GM12878 (cell line): ENCODE data around the gene AMDHD2. TPM values are rescaled to one million over a fixed set of nuclear protein-coding genes. Genes with fewer than 3 reads are reported as not detected.

Experiments used
- ATAC-seq: fragments of 200-7000 bp; cut with Tn5 transposase; 3 replicates; pipeline ENCODE4 v1.9.1; 2020; ENCODE audit warnings: mild to moderate bottlenecking, moderate library complexity
- BruUV-seq: library from RNA; stranded (reverse); fragments of 400-500 nt; replicated peaks from 2 replicates; lab custom pipeline; 2021; lab: Mats Ljungman, UMichigan
- CTCF ChIA-PET: fragments of 300-600 bp; sonication (Branson Sonifier 250); formaldehyde crosslinking; extraction: SDS; loops from one replicate; lab custom pipeline; 2021; ENCODE audit warnings: inconsistent platforms; lab: Yijun Ruan, JAX
- POLR2A ChIA-PET: fragments of 350-600 bp; formaldehyde crosslinking; extraction: SDS; loops from one replicate; lab custom pipeline; 2021; ENCODE audit warnings: inconsistent platforms; lab: Charles Lee
- RAD21 ChIA-PET: fragments of 300-600 bp; sonication (Branson Sonifier 250); formaldehyde crosslinking; loops from one replicate; lab custom pipeline; 2023; ENCODE audit warnings: antibody characterized with exemption; ENCODE audit not compliant: unreplicated experiment; lab: Charles Lee
- SMC1A ChIA-PET: fragments of 300-600 bp; sonication (Branson Sonifier 250); formaldehyde crosslinking; loops from one replicate; lab custom pipeline; 2023; ENCODE audit not compliant: unreplicated experiment, uncharacterized antibody; lab: Charles Lee
- DNase-seq: peaks from one replicate; pipeline ENCODE4 v3.0.0-alpha.2; 2011; ENCODE audit warnings: low read depth, low spot score
- FAIRE-seq: peaks from 3 replicates; lab custom pipeline; 2011; peaks lifted over from hg19 to GRCh38; lab: Jason Lieb, UNC
- H2AFZ ChIP-seq: 2 replicates; pipeline ENCODE4 v1.6.0; 2011; ENCODE audit warnings: low read depth, low read length, control low read depth; ENCODE audit not compliant: control insufficient read depth
- H3K27ac ChIP-seq: 2 replicates; pipeline ENCODE4 v1.5.1; 2011; ENCODE audit warnings: control low read depth; ENCODE audit not compliant: control insufficient read depth, insufficient read depth
- H3K27me3 ChIP-seq, 2 experiments: replicated peaks in 1 of 2; 2 replicates each; pipeline versions ENCODE4 v1.6.0 to v1.6.1; 2011; ENCODE audit warnings: low read length in 1 of 2; ENCODE audit not compliant: control insufficient read depth in 2 of 2, insufficient read depth in 2 of 2
- H3K36me3 ChIP-seq, 2 experiments: 2 replicates each; pipeline ENCODE4 v1.5.1; 2011; ENCODE audit warnings: low read length in 1 of 2; ENCODE audit not compliant: control insufficient read depth in 2 of 2, insufficient read depth in 2 of 2
- H3K4me1 ChIP-seq: 2 replicates; pipeline ENCODE4 v1.6.1; 2011; ENCODE audit warnings: mild to moderate bottlenecking, low read length, moderate library complexity, mixed read lengths; ENCODE audit not compliant: control insufficient read depth, insufficient read depth
- H3K4me2 ChIP-seq: 2 replicates; pipeline ENCODE4 v1.6.0; 2011; ENCODE audit warnings: control low read depth; ENCODE audit not compliant: control insufficient read depth, insufficient read depth
- H3K4me3 ChIP-seq: fragments of 200-600 bp; sonication (generic); 2 replicates; pipeline ENCODE4 v1.5.1; 2016
- H3K79me2 ChIP-seq: 2 replicates; pipeline ENCODE4 v1.6.0; 2011; ENCODE audit warnings: low read length; ENCODE audit not compliant: control insufficient read depth, insufficient read depth
- H3K9ac ChIP-seq: 2 replicates; pipeline ENCODE4 v1.8.0; 2011; ENCODE audit warnings: low read length, control low read depth, mixed read lengths; ENCODE audit not compliant: control insufficient read depth, insufficient read depth
- H3K9me3 ChIP-seq: replicated peaks from 3 replicates; pipeline ENCODE4 v1.5.1; 2011; ENCODE audit warnings: mild to moderate bottlenecking, low read length; ENCODE audit not compliant: control insufficient read depth, insufficient read depth
- H4K20me1 ChIP-seq: 2 replicates; pipeline ENCODE4 v1.6.0; 2011; ENCODE audit not compliant: control insufficient read depth, insufficient read depth
- BRCA1 ChIP-seq: IDR thresholded peaks from 2 replicates; pipeline ENCODE4 v1.6.1; 2011; ENCODE audit warnings: low read depth, low read length, improper control_type of control experiment
- CHD1 ChIP-seq: IDR thresholded peaks from 2 replicates; pipeline ENCODE4 v1.6.1; 2012; ENCODE audit warnings: low read depth, low read length, improper control_type of control experiment
- GABPA ChIP-seq: IDR thresholded peaks from 2 replicates; pipeline ENCODE4 v1.6.1; 2014; ENCODE audit warnings: antibody characterized with exemption, low read depth, mild to moderate bottlenecking, inconsistent platforms
- HDAC2 ChIP-seq: fragments of 200-600 bp; sonication (generic); IDR thresholded peaks from 2 replicates; pipeline ENCODE4 v1.6.1; 2017
- IKZF1 ChIP-seq: fragments of 450-650 bp; conservative IDR thresholded peaks from 2 replicates; pipeline ENCODE4 v1.6.1; 2017; ENCODE audit warnings: antibody characterized with exemption, mild to moderate bottlenecking
- MYB ChIP-seq: fragments of 150-350 bp; IDR thresholded peaks from 2 replicates; pipeline ENCODE4 v1.6.1; 2014; ENCODE audit warnings: mild to moderate bottlenecking, low read depth, low read length, borderline replicate concordance
- NFYA ChIP-seq: IDR thresholded peaks from 2 replicates; pipeline ENCODE4 v1.6.1; 2011; ENCODE audit warnings: low read depth, mild to moderate bottlenecking, low read length, improper control_type of control experiment, borderline replicate concordance
- POLR2A ChIP-seq: IDR thresholded peaks from 2 replicates; pipeline ENCODE4 v1.6.1; 2011; ENCODE audit warnings: low read depth, mild to moderate bottlenecking, low read length
- SMAD5 ChIP-seq: IDR thresholded peaks from 2 replicates; pipeline ENCODE4 v1.6.1; 2016; ENCODE audit warnings: antibody characterized with exemption, low read depth
- SPI1 ChIP-seq: IDR thresholded peaks from 2 replicates; pipeline ENCODE4 v1.6.1; 2011; ENCODE audit warnings: low read depth, mild to moderate bottlenecking, low read length, moderate library complexity, borderline replicate concordance; ENCODE audit not compliant: insufficient read depth
- SRF ChIP-seq, 2 experiments: IDR thresholded peaks; 2 replicates each; pipeline ENCODE4 v1.6.1; 2011; ENCODE audit warnings: low read depth in 2 of 2, low read length in 2 of 2, mild to moderate bottlenecking in 1 of 2, moderate library complexity in 1 of 2
- ZBED1 ChIP-seq: IDR thresholded peaks from 2 replicates; pipeline ENCODE4 v1.6.1; 2016; ENCODE audit warnings: borderline replicate concordance
- ZNF622 ChIP-seq: fragments of 450-650 bp; IDR thresholded peaks from 2 replicates; pipeline ENCODE4 v1.6.1; 2017; ENCODE audit warnings: mild to moderate bottlenecking, inconsistent platforms
- WGBS: methylation state at CpG from one replicate; pipeline ENCODE4 v1.1.6; 2016; ENCODE audit warnings: low lambda C conversion rate; ENCODE audit not compliant: insufficient replicate concordance, insufficient coverage; ENCODE audit errors: missing lambda C conversion rate; 5-methylcytosine and 5-hydroxymethylcytosine counted together
- in situ Hi-C: fragments of 300-500 bp; cut with MboI; formaldehyde crosslinking; loops from 9 replicates; pipeline ENCODE4 v1.14.3; 2018; ENCODE audit warnings: mixed read lengths
- intact Hi-C: fragments of 100-400 bp; cut with micrococcal nuclease; formaldehyde crosslinking; loops from one replicate; pipeline ENCODE4 v1.14.2; 2022; ENCODE audit not compliant: unreplicated experiment
- polyA plus RNA-seq, 11 experiments: library from polyadenylated mRNA; depleted of rRNA in 4 of 11; unstranded in 6 of 11; stranded (reverse) in 5 of 11; fragments of >200 nt; fragmentation: Nextera tagmentation in 4 of 11; fragmentation: Illumina TruSeq in 1 of 11; extraction: Ambion mirVana in 4 of 11; extraction: Trizol in 1 of 11; gene quantifications; 1 replicate in 1 of 11; 2 replicates in 10 of 11; pipeline versions ENCODE4 v1.2.1 to v1.2.3, GENCODE V29; 2011 to 2016; ENCODE audit warnings: inconsistent platforms in 2 of 11, missing spikeins in 2 of 11, low read depth in 1 of 11
- total RNA-seq, 4 experiments: library from RNA; depleted of rRNA in 3 of 4; stranded (reverse); fragments of >200 nt in 3 of 4; fragmentation: Illumina TruSeq in 1 of 4; extraction: Trizol in 1 of 4; gene quantifications; 2 replicates each; pipeline versions ENCODE4 v1.2.1 to v1.2.3, GENCODE V29; 2013 to 2021
- TF ChIP-seq, protein P1 (sequence below): IDR thresholded peaks from 2 replicates; pipeline ENCODE4 v1.6.1; 2011; ENCODE audit warnings: mild to moderate bottlenecking, low read depth, low read length, moderate library complexity; ENCODE audit not compliant: insufficient replicate concordance
- TF ChIP-seq, protein P2 (sequence below): fragments of 450-650 bp; formaldehyde crosslinking; IDR thresholded peaks from 2 replicates; pipeline ENCODE4 v1.4.0; 2022; ENCODE audit warnings: mild to moderate bottlenecking, moderate library complexity
- TF ChIP-seq, protein P3 (sequence below): fragments of 450-650 bp; IDR thresholded peaks from 2 replicates; pipeline ENCODE4 v1.6.1; 2017; ENCODE audit warnings: mild to moderate bottlenecking, low read depth, inconsistent platforms; ENCODE audit not compliant: poor library complexity, severe bottlenecking

The AMDHD2 gene
- total and polyA plus RNA-seq, 10 of the 15 experiments (the other 5 are each of a cell fraction or from before 2014, with no cell fraction given), result 0.60 to 41.8 (median 24.3) TPM; not detected in 1

DNA sequence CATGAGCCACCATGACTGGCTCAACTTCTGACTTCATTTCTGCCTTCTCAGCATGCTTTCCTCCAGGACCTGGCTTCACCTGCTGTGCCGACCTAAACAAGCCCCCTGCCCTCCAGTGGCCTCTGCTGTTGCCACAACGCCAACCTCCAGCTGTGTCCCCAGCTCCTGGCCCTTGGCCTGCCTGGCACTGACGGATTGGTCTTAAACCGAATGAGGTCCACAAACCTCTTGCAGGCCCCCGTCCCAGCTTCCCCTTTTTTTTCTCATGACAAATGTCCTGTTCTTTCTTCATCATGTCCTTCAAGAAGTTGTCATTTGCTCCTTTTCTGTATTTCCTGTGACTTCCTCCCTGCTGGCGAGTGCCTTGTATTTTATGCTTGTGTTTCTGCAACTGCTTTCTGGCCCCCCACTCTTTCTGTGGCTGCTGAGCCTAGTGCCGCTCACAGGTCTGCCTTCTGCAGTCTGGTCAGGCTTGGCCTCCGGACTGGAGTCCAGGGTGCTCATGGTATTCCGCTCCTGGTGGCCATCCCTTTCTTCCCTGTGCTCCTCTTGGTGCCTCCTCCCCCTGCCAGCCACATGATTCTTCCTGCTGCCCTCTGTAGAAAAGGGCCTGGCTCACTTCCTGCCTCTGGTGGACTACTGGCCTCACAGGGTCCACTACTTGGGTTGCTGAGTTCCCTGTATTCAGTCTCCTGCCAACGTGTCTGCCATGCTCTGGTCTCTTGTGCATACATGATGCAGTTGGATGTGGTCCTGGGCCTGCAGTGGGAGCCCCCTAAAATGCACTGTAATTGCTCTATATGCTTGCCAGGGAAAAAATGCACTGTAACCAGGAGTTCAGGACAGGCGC lies 3.6 kb upstream of the AMDHD2 start:
- DNase-seq (no peak), ATAC-seq (no peak), FAIRE-seq (no peak)
- in situ Hi-C loops, result no loop called here
- peaks cover 64% of the 10 kb centered on the region for H3K79me2 ChIP-seq
- ChIA-PET SMC1A (no interaction called here), POLR2A (interaction anchor here (1.8 to 2.4 kb wide), 2 partner anchors 10 to 16 kb away, joined by 4 to 8 read pairs; no protein-coding TSS in a partner anchor), RAD21 (no interaction called here), CTCF (interaction anchor here (0.6 to 1.6 kb wide), 3 partner anchors 10 to 87 kb away, joined by 3 to 7 read pairs (median 4); partner anchors contain the start of gene CCNF)
- 0 out of 2 replicates have a peak overlapping the region, but pooled peaks have one; percentile 11 for H3K27ac ChIP-seq
- BruUV-seq, result no TSS peak
- H2AFZ ChIP-seq, result no peak overlapping the region
- H3K4me3 ChIP-seq, result peak overlapping the region; percentile 39; the same call in 1 of the 2 replicates
- peaks cover 9% of the 10 kb centered on the region for H4K20me1 ChIP-seq
- H3K4me1 ChIP-seq, result peaks cover 22% of the 10 kb centered on the region
- H3K9ac ChIP-seq, result peak overlapping the region; percentile 93; the same call in 1 of the 2 replicates
- no peaks in the 10 kb centered on the region for H3K9me3 ChIP-seq
- H3K36me3 ChIP-seq, result peaks cover 6 to 13% of the 10 kb centered on the region in 2 experiments; a peak in 3 of 4 replicates
- TF ChIP-seq, protein P1, sequence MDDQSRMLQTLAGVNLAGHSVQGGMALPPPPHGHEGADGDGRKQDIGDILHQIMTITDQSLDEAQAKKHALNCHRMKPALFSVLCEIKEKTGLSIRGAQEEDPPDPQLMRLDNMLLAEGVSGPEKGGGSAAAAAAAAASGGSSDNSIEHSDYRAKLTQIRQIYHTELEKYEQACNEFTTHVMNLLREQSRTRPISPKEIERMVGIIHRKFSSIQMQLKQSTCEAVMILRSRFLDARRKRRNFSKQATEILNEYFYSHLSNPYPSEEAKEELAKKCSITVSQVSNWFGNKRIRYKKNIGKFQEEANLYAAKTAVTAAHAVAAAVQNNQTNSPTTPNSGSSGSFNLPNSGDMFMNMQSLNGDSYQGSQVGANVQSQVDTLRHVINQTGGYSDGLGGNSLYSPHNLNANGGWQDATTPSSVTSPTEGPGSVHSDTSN, result no peak
- TF ChIP-seq POLR2A, result peak; percentile 50; the same call in 1 of the 2 replicates
- TF ChIP-seq, protein P2, sequence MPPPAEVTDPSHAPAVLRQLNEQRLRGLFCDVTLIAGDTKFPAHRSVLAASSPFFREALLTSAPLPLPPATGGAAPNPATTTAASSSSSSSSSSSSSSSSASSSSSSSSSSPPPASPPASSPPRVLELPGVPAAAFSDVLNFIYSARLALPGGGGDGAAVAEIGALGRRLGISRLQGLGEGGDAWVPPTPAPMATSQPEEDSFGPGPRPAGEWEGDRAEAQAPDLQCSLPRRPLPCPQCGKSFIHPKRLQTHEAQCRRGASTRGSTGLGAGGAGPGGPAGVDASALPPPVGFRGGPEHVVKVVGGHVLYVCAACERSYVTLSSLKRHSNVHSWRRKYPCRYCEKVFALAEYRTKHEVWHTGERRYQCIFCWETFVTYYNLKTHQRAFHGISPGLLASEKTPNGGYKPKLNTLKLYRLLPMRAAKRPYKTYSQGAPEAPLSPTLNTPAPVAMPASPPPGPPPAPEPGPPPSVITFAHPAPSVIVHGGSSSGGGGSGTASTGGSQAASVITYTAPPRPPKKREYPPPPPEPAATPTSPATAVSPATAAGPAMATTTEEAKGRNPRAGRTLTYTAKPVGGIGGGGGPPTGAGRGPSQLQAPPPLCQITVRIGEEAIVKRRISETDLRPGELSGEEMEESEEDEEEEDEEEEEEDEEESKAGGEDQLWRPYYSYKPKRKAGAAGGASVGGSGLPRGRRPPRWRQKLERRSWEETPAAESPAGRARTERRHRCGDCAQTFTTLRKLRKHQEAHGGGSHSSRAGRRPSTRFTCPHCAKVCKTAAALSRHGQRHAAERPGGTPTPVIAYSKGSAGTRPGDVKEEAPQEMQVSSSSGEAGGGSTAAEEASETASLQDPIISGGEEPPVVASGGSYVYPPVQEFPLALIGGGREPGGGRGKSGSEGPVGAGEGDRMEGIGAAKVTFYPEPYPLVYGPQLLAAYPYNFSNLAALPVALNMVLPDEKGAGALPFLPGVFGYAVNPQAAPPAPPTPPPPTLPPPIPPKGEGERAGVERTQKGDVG (CRISPR knock-in tag), result no peak
- no peak for TF ChIP-seq BRCA1
- TF ChIP-seq GABPA, result no peak
- TF ChIP-seq MYB, result no peak
- no peak for TF ChIP-seq ZBED1
- TF ChIP-seq IKZF1, result no peak
- no peak for TF ChIP-seq SMAD5
- no peak for TF ChIP-seq ZNF622
- no peak for TF ChIP-seq HDAC2
- no peak for TF ChIP-seq SRF (IDR thresholded peaks at IDR 0.05; ENCODE audit: low read depth in 2 of 2, low read length in 2 of 2)
- TF ChIP-seq SPI1, result peak; percentile 26; the same call in 1 of the 2 replicates
- TF ChIP-seq, protein P3, sequence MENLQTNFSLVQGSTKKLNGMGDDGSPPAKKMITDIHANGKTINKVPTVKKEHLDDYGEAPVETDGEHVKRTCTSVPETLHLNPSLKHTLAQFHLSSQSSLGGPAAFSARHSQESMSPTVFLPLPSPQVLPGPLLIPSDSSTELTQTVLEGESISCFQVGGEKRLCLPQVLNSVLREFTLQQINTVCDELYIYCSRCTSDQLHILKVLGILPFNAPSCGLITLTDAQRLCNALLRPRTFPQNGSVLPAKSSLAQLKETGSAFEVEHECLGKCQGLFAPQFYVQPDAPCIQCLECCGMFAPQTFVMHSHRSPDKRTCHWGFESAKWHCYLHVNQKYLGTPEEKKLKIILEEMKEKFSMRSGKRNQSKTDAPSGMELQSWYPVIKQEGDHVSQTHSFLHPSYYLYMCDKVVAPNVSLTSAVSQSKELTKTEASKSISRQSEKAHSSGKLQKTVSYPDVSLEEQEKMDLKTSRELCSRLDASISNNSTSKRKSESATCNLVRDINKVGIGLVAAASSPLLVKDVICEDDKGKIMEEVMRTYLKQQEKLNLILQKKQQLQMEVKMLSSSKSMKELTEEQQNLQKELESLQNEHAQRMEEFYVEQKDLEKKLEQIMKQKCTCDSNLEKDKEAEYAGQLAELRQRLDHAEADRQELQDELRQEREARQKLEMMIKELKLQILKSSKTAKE, result no peak
- no peak for TF ChIP-seq CHD1
- no peak for TF ChIP-seq NFYA
- 58% methylated on average over 11 of the region's 11 CpGs for WGBS
- intact Hi-C loops, result no loop called here
- no peaks in the 10 kb centered on the region for H3K27me3 ChIP-seq
- H3K4me2 ChIP-seq, result peak overlapping the region; percentile 80
